Pancreas (tissue), 10 donors: ENCODE results near the gene HOXC13. TPM values are rescaled to one million over a fixed set of nuclear protein-coding genes. Genes with fewer than 3 reads are reported as not detected.

Experiments
- ATAC-seq, 4 donors: fragments of 200-7000 bp; cut with Tn5 transposase; one replicate each; pipeline versions ENCODE4 v1.8.0 to v1.9.1; 2020; ENCODE audit warnings: mild to moderate bottlenecking in 4 of 4, moderate library complexity in 4 of 4
- DNase-seq, 6 donors: peaks; one replicate each; pipeline ENCODE4 v3.0.0-alpha.2; 2020
- FAIRE-seq: peaks from 2 replicates; lab custom pipeline; 2012; peaks lifted over from hg19 to GRCh38; lab: Jason Lieb, UNC
- H3K27ac ChIP-seq, 4 donors: fragments of 200-600 bp; sonication (generic); 1 replicate in 3 of 4; 2 replicates in 1 of 4; pipeline versions ENCODE4 v1.5.0 to v1.8.0; 2020
- H3K27me3 ChIP-seq, 4 donors: fragments of 200-600 bp; one replicate each; pipeline ENCODE4 v1.8.0; 2021
- H3K36me3 ChIP-seq, 3 donors: fragments of 200-600 bp; sonication (generic) in 1 of 3; one replicate each; pipeline versions ENCODE4 v1.5.0 to v1.8.0; 2020 to 2021
- H3K4me1 ChIP-seq, 3 donors: fragments of 200-600 bp; one replicate each; pipeline ENCODE4 v1.8.0; 2021
- H3K4me3 ChIP-seq, 4 donors: fragments of 200-600 bp; sonication (generic) in 2 of 4; one replicate each; pipeline versions ENCODE4 v1.5.0 to v1.8.0; 2020 to 2021
- H3K9me3 ChIP-seq, 4 donors: fragments of 200-600 bp; one replicate each; pipeline ENCODE4 v1.8.0; 2021
- CTCF ChIP-seq, 4 donors: fragments of 200-600 bp; sonication (generic) in 3 of 4; IDR thresholded peaks; one replicate each; pipeline versions ENCODE4 v1.5.0 to v1.8.0; 2021; ENCODE audit warnings: antibody characterized with exemption in 4 of 4
- WGBS, 2 donors: extraction: QIAGEN DNeasy Blood & Tissue Kit; methylation state at CpG; one replicate each; pipeline ENCODE4 v1.1.7; 2013; 5-methylcytosine and 5-hydroxymethylcytosine counted together
- intact Hi-C, 3 donors: fragments of 100-400 bp; cut with DNase I; formaldehyde crosslinking; loops; one replicate each; pipeline versions ENCODE4 v1.11.1 to v1.14.2; 2022
- polyA plus RNA-seq, 2 donors: library from polyadenylated mRNA; stranded (reverse); fragments of 200-250 nt; gene quantifications; one replicate each; pipeline ENCODE4 v1.2.3, GENCODE V29; 2013
- total RNA-seq, 6 donors: library from RNA; stranded (reverse); fragmentation: NEBNext Ultra II Directional in 4 of 6; extraction: Animal tissue kit (Norgen Biotek cat#: 25700) in 4 of 6; gene quantifications; one replicate each; pipeline versions ENCODE4 v1.2.1 to v1.2.4, GENCODE V29; 2021 to 2023
- donor health status: healthy with polysubstance abuse.
- donor health status: DM: no; HTN: no; CAD: no; lungs with moderate emphysema.
- donor health status: DM: no; HTN: no; CAD: no.
- donor health status: control.
- donor health status: control.
- donor health status: Bipolar disorder and iron deficiency.
- donor health status: DM: yes; HTN: yes; CAD: no.
- donor health status: DM: no; HTN: no; CAD: no.
- donor health status: DM: no; HTN: no; CAD: no.
- donor health status: DM: yes; HTN: yes; CAD: no.

HOXC13 gene
- total and polyA plus RNA-seq, 8 donors: 0.06 TPM; not detected in 7

DNA sequence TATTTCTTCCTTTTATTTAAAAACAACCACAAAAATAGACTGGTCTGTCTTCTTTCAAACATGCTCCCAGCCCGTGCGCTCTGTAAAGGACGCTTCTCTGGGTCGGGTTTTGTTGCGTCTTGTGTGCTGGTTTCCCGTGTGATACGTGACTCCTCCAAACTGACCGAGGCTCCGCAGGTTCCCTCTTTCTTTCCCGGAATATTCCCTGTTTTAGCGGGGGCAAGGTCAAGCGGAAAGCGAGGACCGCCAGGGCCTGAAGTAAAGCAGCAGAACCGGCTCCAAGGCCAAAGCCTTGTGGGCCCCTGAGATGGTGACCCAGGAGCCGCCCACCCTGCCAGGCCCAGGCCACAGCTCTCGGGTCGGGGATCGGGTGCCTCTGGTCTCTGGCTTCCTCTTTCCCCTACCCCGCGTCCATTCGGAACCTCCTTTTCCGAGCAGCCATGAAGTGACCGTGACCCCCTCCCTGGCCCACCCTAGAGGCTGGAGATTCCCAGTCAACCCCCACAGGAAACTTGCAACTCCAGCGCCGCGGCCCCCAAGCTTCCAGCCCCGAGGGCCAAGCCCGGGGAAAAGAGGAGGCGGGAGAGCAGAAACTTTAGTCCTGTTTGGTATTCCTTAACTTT, 45.4 kb downstream of the HOXC13 start:
- ATAC-seq (no peak), DNase-seq (peak in 1 of 6 donors; percentile 64), FAIRE-seq (no peak)
- H3K27ac ChIP-seq: no peak overlapping the region
- peaks cover 0 to 72% (median 31%) of the 10 kb centered on the region in 4 donors for H3K27me3 ChIP-seq
- H3K4me1 ChIP-seq: peaks cover 0 to 14% (median 12%) of the 10 kb centered on the region in 3 donors
- intact Hi-C loops: no loop called here
- no peak for TF ChIP-seq CTCF (IDR thresholded peaks at IDR 0.05)
- no peaks in the 10 kb centered on the region for H3K9me3 ChIP-seq
- no peak overlapping the region for H3K4me3 ChIP-seq
- no peaks in the 10 kb centered on the region for H3K36me3 ChIP-seq
- 7 to 8% methylated on average over 29 to 30 of the region's 30 CpGs for WGBS, 2 donors

GRCh38 chr12:53984901-53985691, 46.5 kb downstream of the HOXC13 start, which contains the start of gene HOXC10:
Gene HOXC10, plus strand, starts transcription at chr12:53985146. Its CDS starts 114 bp downstream, at chr12:53985260.
- ATAC-seq: peak; percentile 74 to 88 (median 84)
- DNase-seq: peak; percentile 74 to 88 (median 83)
- peak within 1 kb of the TSS in 2 of 4 donors; percentile 14 to 38 for H3K4me3 ChIP-seq
- H3K27me3 ChIP-seq: peaks cover 0 to 80% (median 32%) of the 10 kb centered on the region in 4 donors
- no peak within 1 kb of the TSS for H3K27ac ChIP-seq
- H3K36me3 ChIP-seq: no peaks in the 10 kb centered on the region
- intact Hi-C loops: no loop called here
- peak; percentile 8 to 33 (median 17) for TF ChIP-seq CTCF (IDR thresholded peaks at IDR 0.05)
- 8% methylated on average over 55 of the region's 55 CpGs for WGBS, 2 donors
- H3K9me3 ChIP-seq: no peaks in the 10 kb centered on the region
- FAIRE-seq: no peak
- peaks cover 0 to 19% (median 12%) of the 10 kb centered on the region in 3 donors for H3K4me1 ChIP-seq

- peak overlapping the region in 2 of 4 donors; percentile 14 to 38 for H3K4me3 ChIP-seq
- no peak for TF ChIP-seq CTCF (IDR thresholded peaks at IDR 0.05)
- no peak for ATAC-seq
- FAIRE-seq: no peak
- H3K4me1 ChIP-seq: peaks cover 0 to 19% (median 12%) of the 10 kb centered on the region in 3 donors
- H3K9me3 ChIP-seq: no peaks in the 10 kb centered on the region
- DNase-seq: peak in 1 of 6 donors; percentile 72
- WGBS, 2 donors: 6 to 9% methylated on average over 21 of the region's 21 CpGs
- H3K27ac ChIP-seq: no peak overlapping the region
- peaks cover 0 to 85% (median 30%) of the 10 kb centered on the region in 4 donors for H3K27me3 ChIP-seq
- intact Hi-C loops: no loop called here
- H3K36me3 ChIP-seq: no peaks in the 10 kb centered on the region
These were observed 47.0 kb downstream of the HOXC13 start for GRCh38 chr12:53985692-53985993.

GRCh38 chr12:53985994-53986685, 47.5 kb downstream of the HOXC13 start:
- Histone ChIP-seq H3K4me3 (peak overlapping the region in 2 of 4 donors; percentile 14 to 38), H3K27ac (no peak overlapping the region), H3K9me3 (no peaks in the 10 kb centered on the region), H3K27me3 (peaks cover 0 to 89% (median 29%) of the 10 kb centered on the region in 4 donors), H3K4me1 (peaks cover 0 to 19% (median 12%) of the 10 kb centered on the region in 3 donors), H3K36me3 (no peaks in the 10 kb centered on the region)
- 4 to 5% methylated on average over 50 of the region's 50 CpGs for WGBS, 2 donors
- intact Hi-C loops: no loop called here
- FAIRE-seq: no peak
- ATAC-seq: peak; percentile 56 to 65 (median 60)
- DNase-seq: peak in 1 of 6 donors; percentile 29
- TF ChIP-seq CTCF (IDR thresholded peaks at IDR 0.05): no peak
